ENCODE results near the gene GDPD4.

Gene GDPD4

DNA sequence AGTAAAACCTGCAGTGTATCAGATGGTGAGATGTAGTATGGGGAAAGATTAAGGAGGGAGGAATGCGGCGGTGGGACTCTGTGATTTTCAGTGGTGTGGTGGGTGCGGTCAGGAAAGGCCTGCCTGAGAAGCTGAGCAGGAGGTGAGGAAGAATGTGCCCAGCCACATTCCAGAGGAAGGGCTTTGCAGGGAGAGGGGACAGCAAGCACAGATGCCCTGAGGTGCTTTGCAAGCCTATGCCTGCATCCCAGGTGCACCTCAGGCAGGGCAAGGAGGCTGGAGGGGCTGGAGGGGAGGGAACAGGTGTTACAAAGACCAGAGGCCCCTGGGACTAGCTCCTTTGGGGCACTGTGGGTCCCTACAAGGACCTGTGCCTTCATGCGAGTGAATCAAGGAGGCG lies 131.4 kb downstream of the GDPD4 start:
- DNase-seq (ENCODE audit: low read depth, low spot score) = no peak
- ChIA-PET CTCF (interaction anchor here (1.1 kb wide), 1 partner anchor 43 kb away, joined by 3 read pairs; the partner anchor contains the start of gene MYO7A), POLR2A (no interaction called here)
- no peak overlapping the region for H3K4me3 ChIP-seq (ENCODE audit: low read depth, low read length)
- TF ChIP-seq CTCF (IDR thresholded peaks at IDR 0.05; ENCODE audit: insufficient read depth, low read length, missing control alignments) = no peak

DNA sequence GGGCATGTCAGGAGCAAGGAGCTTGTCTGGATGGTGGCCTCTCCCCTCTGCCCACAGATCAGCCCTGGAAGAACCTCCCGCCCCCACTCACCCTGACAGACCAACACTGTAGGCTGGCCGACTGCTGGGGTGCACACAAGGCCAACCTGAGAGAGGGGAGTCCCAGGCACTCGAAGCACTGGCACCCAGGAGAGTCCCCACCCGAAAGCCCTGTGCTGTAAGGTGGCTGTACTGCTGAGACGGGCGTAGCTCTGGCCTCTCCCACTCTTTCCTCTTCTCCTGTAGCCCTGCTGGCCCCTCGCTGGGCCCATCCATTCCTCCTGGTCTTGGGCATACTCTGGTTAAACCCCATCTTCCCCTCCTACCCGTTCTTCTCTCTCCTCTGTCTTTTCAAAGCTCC lies 133.7 kb downstream of the GDPD4 start:
- no peak overlapping the region for H3K4me3 ChIP-seq (ENCODE audit: low read depth, low read length)
- TF ChIP-seq CTCF (IDR thresholded peaks at IDR 0.05; ENCODE audit: insufficient read depth, low read length, missing control alignments) = no peak
- POLR2A ChIA-PET = no interaction called here
- CTCF ChIA-PET = interaction anchor here (1.2 to 3.4 kb wide), 3 partner anchors 21 to 41 kb away, joined by 3 to 22 read pairs (median 5); partner anchors contain the start of gene MYO7A
- no peak for DNase-seq (ENCODE audit: low read depth, low spot score)

- POLR2A ChIA-PET = no interaction called here
- no peak for DNase-seq (ENCODE audit: low read depth, low spot score)
- CTCF ChIA-PET = interaction anchor here (1.2 to 3.4 kb wide), 3 partner anchors 20 to 62 kb away, joined by 3 to 22 read pairs (median 4); partner anchors contain the start of gene MYO7A
- H3K4me3 ChIP-seq (ENCODE audit: low read depth, low read length) = no peak overlapping the region
- TF ChIP-seq CTCF (IDR thresholded peaks at IDR 0.05; ENCODE audit: insufficient read depth, low read length, missing control alignments) = no peak
Observed at GRCh38 chr11:77167111-77167626, 134.3 kb downstream of the GDPD4 start.
